Activated naive CD8-positive, alpha-beta T cell treated with anti-CD3 and anti-CD28 coated beads, Interleukin-2, amount 10 ng/mL, durations not matched to agents 7 days and 5 days (primary cell): ENCODE data around the gene GREM2. TPM values are rescaled to one million over a fixed set of nuclear protein-coding genes. Genes with fewer than 3 reads are reported as not detected.

Source experiments
- ATAC-seq: fragments of 150-1000 bp; cut with Tn5 transposase; one replicate; pipeline ENCODE4 v1.10.0; 2021; ENCODE audit warnings: low read depth, moderate library complexity
- POLR2A ChIA-PET: fragments of 350-600 bp; sonication (Branson Sonifier 250); formaldehyde crosslinking; loops from one replicate; lab custom pipeline; 2021; ENCODE audit warnings: antibody characterized with exemption; lab: Charles Lee
- DNase-seq: peaks from one replicate; pipeline ENCODE4 v3.0.0; 2021
- H3K27ac Mint-ChIP-seq: one replicate; pipeline ENCODE4 v1.8.0; 2022; ENCODE audit warnings: mild to moderate bottlenecking, mixed read lengths
- H3K27me3 Mint-ChIP-seq: one replicate; pipeline ENCODE4 v1.8.0; 2022; ENCODE audit warnings: mild to moderate bottlenecking, moderate library complexity, mixed read lengths
- H3K36me3 Mint-ChIP-seq: one replicate; pipeline ENCODE4 v1.8.0; 2021; ENCODE audit warnings: mild to moderate bottlenecking, mixed read lengths
- H3K4me1 Mint-ChIP-seq: one replicate; pipeline ENCODE4 v1.8.0; 2021; ENCODE audit warnings: mixed read lengths
- H3K4me3 Mint-ChIP-seq: one replicate; pipeline ENCODE4 v1.8.0; 2022; ENCODE audit warnings: mild to moderate bottlenecking, moderate library complexity, mixed read lengths
- H3K9me3 Mint-ChIP-seq: one replicate; pipeline ENCODE4 v1.8.0; 2021; ENCODE audit warnings: mixed read lengths
- total RNA-seq, 2 experiments: library from RNA; stranded (reverse); gene quantifications; one replicate each; pipeline ENCODE4 v1.2.3, GENCODE V29; 2021

Gene GREM2
- total RNA-seq, 2 experiments from 2014 or later: not detected

GRCh38 chr1:240619906-240620621, 8.1 kb upstream of the GREM2 start:
- DNase-seq (no peak), ATAC-seq (no peak)
- H3K36me3 Mint-ChIP-seq: no peaks in the 10 kb centered on the region
- no peak overlapping the region for H3K27ac Mint-ChIP-seq
- H3K4me3 Mint-ChIP-seq: no peak overlapping the region
- POLR2A ChIA-PET: no interaction called here
- H3K27me3 Mint-ChIP-seq: peaks cover 16% of the 10 kb centered on the region
- peaks cover 1% of the 10 kb centered on the region for H3K9me3 Mint-ChIP-seq
- peaks cover 2% of the 10 kb centered on the region for H3K4me1 Mint-ChIP-seq

DNA sequence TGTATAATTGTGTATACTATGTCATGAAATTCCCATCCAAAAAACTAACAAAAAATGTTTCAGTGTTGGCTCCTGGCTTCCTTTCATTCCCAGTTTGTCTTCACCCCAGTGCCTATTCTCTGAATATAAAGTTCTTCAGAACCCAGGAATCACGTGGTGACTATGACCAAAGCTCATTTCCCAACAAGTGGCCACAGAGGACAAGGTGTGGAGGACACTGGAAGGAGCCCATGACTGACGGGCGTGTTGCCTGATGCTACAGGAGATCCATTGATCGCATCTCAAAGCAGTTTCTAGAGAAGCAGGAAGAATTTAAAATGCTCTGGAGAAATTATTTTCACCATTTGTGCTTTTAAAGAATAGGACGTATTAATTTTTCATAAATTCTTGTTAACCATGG, 7.4 kb upstream of the GREM2 start:
- Mint-ChIP-seq H3K27me3 (peaks cover 22% of the 10 kb centered on the region), H3K27ac (no peak overlapping the region), H3K4me3 (no peak overlapping the region), H3K36me3 (no peaks in the 10 kb centered on the region), H3K9me3 (peaks cover 1% of the 10 kb centered on the region), H3K4me1 (peaks cover 2% of the 10 kb centered on the region)
- no peak for DNase-seq
- ATAC-seq: no peak
- POLR2A ChIA-PET: no interaction called here

DNA sequence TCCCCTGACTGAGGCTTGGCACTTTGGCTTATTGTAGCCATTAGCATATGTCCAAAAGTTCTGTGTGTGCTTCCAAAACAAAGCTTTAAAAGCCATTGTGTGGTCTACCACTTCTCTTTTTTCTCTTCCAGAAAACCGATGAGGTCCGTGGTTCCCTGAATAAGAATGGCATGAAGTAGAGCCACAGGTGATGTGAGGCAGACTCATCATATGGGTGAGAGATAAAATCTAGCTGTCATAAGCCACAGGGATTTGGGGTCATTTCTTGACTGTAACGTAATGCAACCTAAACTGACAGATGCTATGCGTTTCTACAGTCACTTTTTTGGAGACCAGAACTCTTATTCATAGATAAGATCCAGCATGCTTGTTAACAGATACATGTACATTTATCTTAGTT, 7.0 kb upstream of the GREM2 start:
- Mint-ChIP-seq H3K4me1 (peaks cover 2% of the 10 kb centered on the region), H3K9me3 (peaks cover 1% of the 10 kb centered on the region), H3K27ac (no peak overlapping the region), H3K4me3 (no peak overlapping the region), H3K36me3 (no peaks in the 10 kb centered on the region), H3K27me3 (peaks cover 25% of the 10 kb centered on the region)
- ATAC-seq (no peak), DNase-seq (no peak)
- POLR2A ChIA-PET: interaction anchor here (0.6 kb wide), 1 partner anchor 137 kb away, joined by 7 read pairs; no protein-coding TSS in a partner anchor

GRCh38 chr1:240616018-240616417, 4.1 kb upstream of the GREM2 start:
- Mint-ChIP-seq H3K27ac (no peak overlapping the region), H3K4me3 (no peak overlapping the region), H3K4me1 (peaks cover 25% of the 10 kb centered on the region), H3K36me3 (no peaks in the 10 kb centered on the region), H3K27me3 (peaks cover 46% of the 10 kb centered on the region), H3K9me3 (peaks cover 1% of the 10 kb centered on the region)
- no peak for ATAC-seq
- DNase-seq: no peak
- POLR2A ChIA-PET: no interaction called here

GRCh38 chr1:240613356-240614142, 1.6 kb upstream of the GREM2 start:
- DNase-seq (no peak), ATAC-seq (peak; percentile 41)
- H3K4me1 Mint-ChIP-seq: peaks cover 23% of the 10 kb centered on the region
- peak overlapping the region; percentile 51 for H3K4me3 Mint-ChIP-seq
- H3K27ac Mint-ChIP-seq: no peak overlapping the region
- peaks cover 62% of the 10 kb centered on the region for H3K27me3 Mint-ChIP-seq
- POLR2A ChIA-PET: interaction anchor here (1.0 kb wide), 1 partner anchor 74 kb away, joined by 4 read pairs; no protein-coding TSS in a partner anchor
- H3K9me3 Mint-ChIP-seq: peaks cover 1% of the 10 kb centered on the region
- H3K36me3 Mint-ChIP-seq: no peaks in the 10 kb centered on the region

GRCh38 chr1:240612811-240613210, 856 bp upstream of the GREM2 start:
- DNase-seq: no peak
- peaks cover 1% of the 10 kb centered on the region for H3K9me3 Mint-ChIP-seq
- H3K36me3 Mint-ChIP-seq: no peaks in the 10 kb centered on the region
- POLR2A ChIA-PET: interaction anchor here (1.0 kb wide), 1 partner anchor 75 kb away, joined by 4 read pairs; no protein-coding TSS in a partner anchor
- H3K27ac Mint-ChIP-seq: no peak overlapping the region
- ATAC-seq: no peak
- peak overlapping the region; percentile 85 for H3K4me3 Mint-ChIP-seq
- peaks cover 63% of the 10 kb centered on the region for H3K27me3 Mint-ChIP-seq
- peaks cover 23% of the 10 kb centered on the region for H3K4me1 Mint-ChIP-seq

DNA sequence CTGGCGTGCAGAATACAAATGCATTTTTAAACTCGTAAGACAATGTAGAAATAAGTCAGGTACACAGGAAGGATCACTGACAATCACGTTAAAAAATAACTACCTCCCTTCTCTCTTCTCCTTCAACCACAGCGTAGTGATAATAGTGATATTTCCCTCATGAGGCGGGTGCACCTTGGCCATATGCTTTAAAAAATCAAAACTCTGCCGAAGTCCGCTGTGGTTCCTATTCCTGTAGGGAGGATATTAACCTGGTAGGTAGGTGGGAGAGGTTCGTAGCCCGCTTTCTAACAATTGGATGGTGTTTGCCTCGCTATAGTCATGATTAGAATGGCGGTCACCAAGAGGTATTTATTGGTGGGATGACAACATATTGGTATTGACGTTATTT, 732 bp downstream of the GREM2 start:
- Mint-ChIP-seq H3K27me3 (peaks cover 64% of the 10 kb centered on the region), H3K4me1 (peaks cover 23% of the 10 kb centered on the region), H3K4me3 (peak overlapping the region; percentile 85), H3K27ac (peak overlapping the region; percentile 20), H3K36me3 (no peaks in the 10 kb centered on the region), H3K9me3 (no peaks in the 10 kb centered on the region)
- no peak for ATAC-seq
- POLR2A ChIA-PET: no interaction called here
- no peak for DNase-seq

DNA sequence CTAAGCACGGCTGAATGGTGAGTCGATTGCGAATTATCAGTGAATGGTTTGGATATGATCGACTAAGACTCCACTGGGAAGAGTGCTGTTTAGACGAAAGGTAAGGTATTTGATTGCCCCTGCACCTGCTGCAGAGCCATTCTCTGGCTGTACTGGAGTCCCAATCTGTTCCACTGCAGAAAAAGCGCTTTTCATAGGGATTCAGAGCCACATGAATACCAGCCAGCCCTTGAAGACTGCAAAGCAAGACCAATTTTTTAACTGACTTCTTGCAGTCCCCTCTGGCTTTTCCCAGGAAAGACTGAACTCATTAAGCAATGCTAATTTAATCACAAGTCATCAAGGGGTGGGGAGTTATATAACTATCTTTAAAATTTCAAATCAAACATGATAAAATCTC, 1.3 kb downstream of the GREM2 start:
- ATAC-seq: no peak
- no peak overlapping the region for H3K4me3 Mint-ChIP-seq
- no peaks in the 10 kb centered on the region for H3K9me3 Mint-ChIP-seq
- no peaks in the 10 kb centered on the region for H3K36me3 Mint-ChIP-seq
- H3K27ac Mint-ChIP-seq: no peak overlapping the region
- peaks cover 23% of the 10 kb centered on the region for H3K4me1 Mint-ChIP-seq
- POLR2A ChIA-PET: no interaction called here
- DNase-seq: no peak
- peaks cover 59% of the 10 kb centered on the region for H3K27me3 Mint-ChIP-seq

GRCh38 chr1:240609527-240610060, 2.4 kb downstream of the GREM2 start:
- no peaks in the 10 kb centered on the region for H3K36me3 Mint-ChIP-seq
- POLR2A ChIA-PET: no interaction called here
- ATAC-seq: no peak
- DNase-seq: no peak
- H3K27me3 Mint-ChIP-seq: peaks cover 51% of the 10 kb centered on the region
- no peak overlapping the region for H3K4me3 Mint-ChIP-seq
- H3K9me3 Mint-ChIP-seq: no peaks in the 10 kb centered on the region
- no peak overlapping the region for H3K27ac Mint-ChIP-seq
- H3K4me1 Mint-ChIP-seq: peaks cover 23% of the 10 kb centered on the region

DNA sequence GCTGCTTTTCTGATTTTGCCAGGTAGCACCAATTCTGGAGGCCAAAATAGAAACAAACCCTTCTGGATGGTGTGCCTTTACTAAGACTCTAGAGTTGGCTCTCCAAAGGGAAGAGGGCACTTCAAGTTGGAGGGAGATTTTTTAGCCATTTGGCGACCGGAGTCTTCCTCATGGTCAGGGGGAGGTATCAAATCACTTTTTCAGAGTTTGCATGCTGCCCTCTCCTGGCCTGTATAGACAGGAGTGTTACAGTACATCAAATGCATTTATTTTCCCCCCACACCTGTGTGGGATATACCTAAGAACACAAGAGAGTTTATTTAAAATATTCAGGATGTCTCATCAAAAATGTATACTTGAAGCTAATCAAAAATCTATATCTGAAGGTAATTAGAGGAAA, 3.2 kb downstream of the GREM2 start:
- no peaks in the 10 kb centered on the region for H3K9me3 Mint-ChIP-seq
- DNase-seq (no peak), ATAC-seq (no peak)
- H3K4me3 Mint-ChIP-seq: no peak overlapping the region
- no peaks in the 10 kb centered on the region for H3K36me3 Mint-ChIP-seq
- H3K4me1 Mint-ChIP-seq: peaks cover 21% of the 10 kb centered on the region
- no peak overlapping the region for H3K27ac Mint-ChIP-seq
- H3K27me3 Mint-ChIP-seq: peaks cover 43% of the 10 kb centered on the region
- POLR2A ChIA-PET: no interaction called here

DNA sequence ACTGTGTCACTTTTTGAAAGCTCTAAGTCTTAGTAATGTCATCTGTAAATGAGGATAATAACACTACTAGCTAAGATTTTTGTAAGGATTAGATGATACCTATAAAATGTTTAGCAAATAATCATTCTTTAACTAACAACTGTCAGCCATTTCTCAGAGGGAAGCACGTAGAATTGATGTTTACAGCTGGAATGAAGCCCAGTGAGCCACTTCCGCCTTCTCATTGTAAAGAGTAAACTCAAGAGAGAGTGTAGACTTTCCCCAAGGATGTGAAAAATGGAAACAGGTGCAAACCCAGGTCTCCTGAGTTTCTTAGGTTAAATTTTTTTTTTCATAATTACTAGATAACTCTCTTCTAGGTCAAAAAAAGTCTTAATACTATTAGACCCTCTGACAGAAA, 4.9 kb downstream of the GREM2 start:
- ATAC-seq (no peak), DNase-seq (no peak)
- Mint-ChIP-seq H3K4me1 (peaks cover 6% of the 10 kb centered on the region), H3K4me3 (no peak overlapping the region), H3K27me3 (peaks cover 35% of the 10 kb centered on the region), H3K27ac (no peak overlapping the region), H3K9me3 (no peaks in the 10 kb centered on the region), H3K36me3 (no peaks in the 10 kb centered on the region)
- POLR2A ChIA-PET: no interaction called here

DNA sequence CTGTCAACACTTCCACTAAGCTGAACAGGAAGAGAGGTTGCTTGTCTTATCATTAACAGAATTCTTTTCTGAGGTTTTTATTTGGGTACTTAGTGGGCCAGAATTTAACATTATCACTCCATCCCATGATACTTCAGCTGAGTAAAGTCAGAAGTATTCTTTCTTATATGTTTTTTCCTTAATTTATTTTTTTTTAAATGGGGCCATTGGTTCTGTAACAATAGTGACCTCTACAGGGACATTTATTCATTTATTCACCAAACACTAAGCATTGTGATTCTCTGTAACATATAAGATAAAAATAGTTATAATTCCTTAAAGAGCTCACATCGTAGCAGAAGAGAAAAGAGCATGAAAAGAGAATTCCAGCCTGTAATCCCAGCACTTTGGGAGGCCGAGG, 9.8 kb downstream of the GREM2 start:
- H3K4me3 Mint-ChIP-seq: no peak overlapping the region

DNA sequence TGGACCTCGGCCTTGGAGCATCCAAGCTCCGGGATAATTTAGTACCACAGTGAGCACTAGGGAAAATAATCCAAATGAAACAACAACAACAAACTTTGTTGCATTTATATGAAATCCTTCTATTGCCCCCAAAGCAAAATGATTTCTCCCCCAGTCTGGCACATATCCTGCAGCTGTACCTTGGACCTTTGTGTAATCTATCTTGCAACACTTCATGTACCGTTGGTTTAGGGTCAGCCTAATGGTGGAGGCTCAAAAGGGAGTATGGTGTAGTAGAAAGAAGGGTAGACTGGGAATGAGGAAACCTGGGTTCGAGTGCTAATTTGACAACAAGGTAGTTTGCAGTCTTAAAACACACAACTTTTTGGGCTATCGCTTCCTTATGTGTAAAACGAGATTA, 12.1 kb downstream of the GREM2 start:
- no peak overlapping the region for H3K27ac Mint-ChIP-seq
- no peaks in the 10 kb centered on the region for H3K36me3 Mint-ChIP-seq
- POLR2A ChIA-PET: no interaction called here
- no peaks in the 10 kb centered on the region for H3K4me1 Mint-ChIP-seq
- no peak overlapping the region for H3K4me3 Mint-ChIP-seq
- no peak for ATAC-seq
- H3K27me3 Mint-ChIP-seq: peaks cover 4% of the 10 kb centered on the region
- no peaks in the 10 kb centered on the region for H3K9me3 Mint-ChIP-seq
- no peak for DNase-seq

More for the DNA sequence above, 9.8 kb downstream of the GREM2 start:
- POLR2A ChIA-PET: no interaction called here
- DNase-seq: no peak
- no peak for ATAC-seq
- Mint-ChIP-seq H3K27me3 (peaks cover 2% of the 10 kb centered on the region), H3K9me3 (no peaks in the 10 kb centered on the region), H3K27ac (no peak overlapping the region), H3K4me1 (no peaks in the 10 kb centered on the region), H3K36me3 (no peaks in the 10 kb centered on the region)
